A673 (cell line): ENCODE results near the gene JMJD7. TPM values are rescaled to one million over a fixed set of nuclear protein-coding genes. Genes with fewer than 3 reads are reported as not detected.

Experiments used
- BruUV-seq: library from RNA; stranded (reverse); fragments of 400-500 nt; replicated peaks from 2 replicates; lab custom pipeline; 2021; lab: Mats Ljungman, UMichigan
- CTCF ChIA-PET: fragments of 300-600 bp; sonication (Branson Sonifier 250); formaldehyde crosslinking; loops from one replicate; lab custom pipeline; 2022; ENCODE audit warnings: antibody characterized with exemption; lab: Charles Lee
- POLR2A ChIA-PET: fragments of 300-600 bp; sonication (Branson Sonifier 250); formaldehyde crosslinking; loops from one replicate; lab custom pipeline; 2022; ENCODE audit warnings: antibody characterized with exemption; ENCODE audit not compliant: low non-redundant PET; lab: Charles Lee
- DNase-seq: peaks from one replicate; pipeline ENCODE4 v3.0.0-alpha.2; 2015; ENCODE audit warnings: low spot score
- H3K27ac ChIP-seq: fragments of 200-600 bp; sonication (generic); 2 replicates; pipeline ENCODE4 v1.5.1; 2016; ENCODE audit warnings: mixed run types, low read depth, mild to moderate bottlenecking, mixed read lengths, antibody characterized with exemption, low read length; ENCODE audit not compliant: poor library complexity, severe bottlenecking
- H3K27me3 ChIP-seq: fragments of 200-600 bp; sonication (generic); replicated peaks from 2 replicates; pipeline ENCODE4 v1.6.1; 2017; ENCODE audit warnings: mixed run types, low read depth, mild to moderate bottlenecking, mixed read lengths, antibody characterized with exemption, low read length; ENCODE audit not compliant: insufficient read depth, poor library complexity
- H3K36me3 ChIP-seq: fragments of 200-600 bp; sonication (generic); 2 replicates; pipeline ENCODE4 v1.6.1; 2016; ENCODE audit warnings: mixed run types, mild to moderate bottlenecking, mixed read lengths, antibody characterized with exemption, low read length; ENCODE audit not compliant: insufficient read depth, poor library complexity, severe bottlenecking
- H3K4me1 ChIP-seq: fragments of 200-600 bp; sonication (generic); 2 replicates; pipeline ENCODE4 v1.6.1; 2017; ENCODE audit warnings: mixed run types, mild to moderate bottlenecking, mixed read lengths, antibody characterized with exemption, low read length; ENCODE audit not compliant: insufficient read depth, poor library complexity, severe bottlenecking
- H3K4me3 ChIP-seq: fragments of 200-600 bp; sonication (generic); 2 replicates; pipeline ENCODE4 v1.5.1; 2016; ENCODE audit warnings: low read depth, mixed run types, mild to moderate bottlenecking, mixed read lengths, low read length; ENCODE audit not compliant: poor library complexity, severe bottlenecking
- H3K9me3 ChIP-seq: fragments of 200-600 bp; sonication (generic); 2 replicates; pipeline ENCODE4 v1.6.1; 2016; ENCODE audit warnings: mixed run types, low read depth, mild to moderate bottlenecking, mixed read lengths, antibody characterized with exemption, low read length; ENCODE audit not compliant: poor library complexity, severe bottlenecking
- CTCF ChIP-seq: fragments of 300-800, 200-600 bp; sonication (generic); conservative IDR thresholded peaks from 2 replicates; pipeline ENCODE4 v1.5.1; 2017; ENCODE audit warnings: low read depth, mild to moderate bottlenecking, antibody characterized with exemption, low read length, moderate library complexity, mixed read lengths
- EZH2 ChIP-seq: fragments of 200-600 bp; sonication (generic); IDR thresholded peaks from 2 replicates; pipeline ENCODE4 v1.6.1; 2017; ENCODE audit warnings: borderline replicate concordance, low read depth, mild to moderate bottlenecking, mixed read lengths, antibody characterized with exemption, low read length; ENCODE audit not compliant: poor library complexity, severe bottlenecking
- intact Hi-C: fragments of 100-400 bp; cut with micrococcal nuclease; formaldehyde crosslinking; loops from one replicate; pipeline ENCODE4 v1.10.0; 2022; ENCODE audit not compliant: unreplicated experiment
- total RNA-seq: library from RNA; stranded (reverse); gene quantifications from 2 replicates; pipeline ENCODE4 v1.2.3, GENCODE V29; 2021

Gene JMJD7
- total RNA-seq, 1 experiment from 2014 or later: 18.8 TPM

GRCh38 chr15:41874736-41875135, 46.8 kb downstream of the JMJD7 start:
- intact Hi-C loops: no loop called here
- DNase-seq: no peak
- no peaks in the 10 kb centered on the region for H3K4me1 ChIP-seq
- CTCF ChIA-PET: no interaction called here
- H3K27ac ChIP-seq: no peak overlapping the region
- POLR2A ChIA-PET: no interaction called here
- no TSS peak for BruUV-seq
- H3K4me3 ChIP-seq: no peak overlapping the region
- H3K27me3 ChIP-seq: no peaks in the 10 kb centered on the region
- H3K9me3 ChIP-seq: no peaks in the 10 kb centered on the region
- TF ChIP-seq CTCF (no peak), EZH2 (no peak)
- no peaks in the 10 kb centered on the region for H3K36me3 ChIP-seq

DNA sequence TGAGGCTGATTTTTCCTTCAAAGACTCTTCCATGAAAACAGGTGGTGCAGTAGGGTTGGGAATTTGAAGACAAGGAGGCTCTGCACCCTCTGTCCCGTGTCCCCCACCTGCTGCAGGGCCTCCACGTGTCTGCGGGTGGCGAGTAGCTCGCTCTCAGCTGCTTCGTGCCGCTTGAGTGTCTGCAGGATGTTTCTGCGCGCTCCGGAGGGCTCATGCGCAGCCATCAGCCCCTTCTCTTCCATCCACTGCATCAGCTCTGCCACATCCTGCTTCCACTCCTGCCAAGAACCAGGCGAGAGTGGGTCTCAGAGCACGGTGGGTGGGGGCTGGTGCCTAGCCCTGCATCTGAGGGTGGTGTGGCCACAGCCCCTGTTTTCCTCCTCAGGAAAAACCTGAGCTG, 48.1 kb downstream of the JMJD7 start:
- H3K9me3 ChIP-seq: no peaks in the 10 kb centered on the region
- CTCF ChIA-PET: no interaction called here
- BruUV-seq: no TSS peak
- no peak overlapping the region for H3K4me3 ChIP-seq
- no peak for TF ChIP-seq CTCF
- no peak for TF ChIP-seq EZH2
- H3K4me1 ChIP-seq: no peaks in the 10 kb centered on the region
- DNase-seq: no peak
- H3K27ac ChIP-seq: no peak overlapping the region
- POLR2A ChIA-PET: no interaction called here
- intact Hi-C loops: no loop called here
- no peaks in the 10 kb centered on the region for H3K27me3 ChIP-seq
- H3K36me3 ChIP-seq: no peaks in the 10 kb centered on the region

GRCh38 chr15:41876689-41877088, 48.8 kb downstream of the JMJD7 start:
- H3K27ac ChIP-seq: no peak overlapping the region
- ChIA-PET CTCF (no interaction called here), POLR2A (no interaction called here)
- no peaks in the 10 kb centered on the region for H3K36me3 ChIP-seq
- intact Hi-C loops: no loop called here
- DNase-seq: no peak
- BruUV-seq: no TSS peak
- H3K9me3 ChIP-seq: no peaks in the 10 kb centered on the region
- no peaks in the 10 kb centered on the region for H3K27me3 ChIP-seq
- H3K4me1 ChIP-seq: no peaks in the 10 kb centered on the region
- TF ChIP-seq CTCF (no peak), EZH2 (no peak)
- no peak overlapping the region for H3K4me3 ChIP-seq
